HG03460 (cell line): Measurements from ENCODE around the gene DICER1.

Experiments
- ATAC-seq: cut with Tn5 transposase; IDR thresholded peaks from one replicate; pipeline ENCODE4 v1.9.1; 2021; ENCODE audit not compliant: unreplicated experiment

Gene DICER1

GRCh38 chr14:95125915-95126314 is 31.4 kb downstream of the DICER1 start:
- no peak for ATAC-seq

GRCh38 chr14:95125221-95125620 is 32.1 kb downstream of the DICER1 start:
- ATAC-seq, result no peak

DNA sequence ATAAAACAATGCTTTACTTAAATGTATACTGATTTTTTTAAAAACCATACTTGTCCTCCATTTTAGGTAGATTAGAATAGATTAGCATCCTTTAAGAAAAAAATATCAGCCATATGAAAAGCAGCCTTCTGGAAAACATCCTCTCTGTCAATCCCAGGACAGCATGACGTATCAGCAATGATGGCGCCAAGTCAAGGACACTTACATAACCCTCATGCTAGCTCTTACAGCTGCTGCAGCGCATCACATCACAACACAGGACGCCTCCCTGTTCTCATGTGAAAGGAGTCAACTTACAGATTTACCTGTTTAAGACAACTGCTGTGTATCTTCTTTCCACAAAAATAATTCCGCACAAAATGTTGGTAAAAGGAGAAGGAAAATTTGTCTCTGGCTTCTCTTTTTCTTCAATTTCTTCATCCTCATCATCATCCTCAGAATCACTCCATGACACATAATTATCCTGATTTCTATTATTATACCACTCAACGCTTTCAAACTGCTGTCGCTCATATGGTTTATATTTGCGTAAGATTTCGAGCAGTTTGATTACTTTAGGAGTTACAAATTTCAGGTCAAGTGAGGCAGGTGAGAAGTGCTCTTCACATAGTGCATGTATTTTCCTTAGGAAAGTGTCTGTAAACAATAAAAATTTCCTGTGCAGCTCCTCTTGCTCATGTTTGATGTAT is 33.3 kb downstream of the DICER1 start:
- ATAC-seq, result no peak

DNA sequence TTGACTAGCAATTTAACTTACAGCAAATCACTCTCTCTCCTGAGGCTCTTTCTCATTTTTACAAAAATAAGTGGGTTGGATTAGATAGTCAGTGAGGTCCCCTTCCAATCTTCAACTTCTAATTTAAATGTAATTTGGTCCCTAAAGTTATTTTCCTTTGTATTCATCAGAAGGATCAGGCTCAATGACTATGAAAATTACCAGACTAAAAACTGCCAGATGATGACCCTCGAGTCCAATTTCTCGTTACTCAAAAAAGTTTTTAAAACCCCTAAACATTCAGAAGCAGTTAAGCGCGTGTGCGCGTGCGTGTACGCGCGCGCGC is 34.7 kb downstream of the DICER1 start:
- ATAC-seq, result no peak

DNA sequence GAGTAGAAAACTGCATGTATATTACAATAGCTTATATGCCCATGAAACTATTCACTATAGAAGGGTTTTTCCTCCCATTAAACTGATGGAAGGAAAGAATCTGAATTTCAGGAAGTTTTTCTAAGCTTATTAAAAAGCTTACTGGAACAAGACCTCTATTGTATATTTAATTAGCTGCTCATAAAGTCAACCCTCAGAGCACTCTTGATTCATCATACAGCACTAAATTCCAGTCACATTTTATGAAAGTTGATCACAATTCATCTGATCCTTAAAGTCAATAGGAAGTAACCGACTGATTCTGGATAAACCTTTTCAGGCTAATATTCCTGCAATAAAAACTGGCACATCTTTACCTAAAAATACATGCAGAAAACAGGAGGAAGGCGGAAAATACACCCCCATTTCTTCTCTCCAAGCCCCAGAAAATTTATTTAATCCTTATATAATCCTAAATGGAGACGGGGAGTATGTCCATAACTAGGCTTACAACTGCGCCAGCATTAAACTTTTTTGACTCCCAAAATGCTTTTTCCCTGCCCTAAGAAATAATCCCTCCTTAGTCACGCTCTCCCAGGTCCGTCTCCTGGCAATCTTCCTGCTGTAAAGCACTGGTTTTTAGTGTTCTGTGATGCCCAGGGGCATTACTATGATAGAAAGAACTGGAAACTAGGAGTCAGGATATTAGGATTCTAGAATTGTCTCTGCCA is 35.3 kb downstream of the DICER1 start:
- no peak for ATAC-seq

DNA sequence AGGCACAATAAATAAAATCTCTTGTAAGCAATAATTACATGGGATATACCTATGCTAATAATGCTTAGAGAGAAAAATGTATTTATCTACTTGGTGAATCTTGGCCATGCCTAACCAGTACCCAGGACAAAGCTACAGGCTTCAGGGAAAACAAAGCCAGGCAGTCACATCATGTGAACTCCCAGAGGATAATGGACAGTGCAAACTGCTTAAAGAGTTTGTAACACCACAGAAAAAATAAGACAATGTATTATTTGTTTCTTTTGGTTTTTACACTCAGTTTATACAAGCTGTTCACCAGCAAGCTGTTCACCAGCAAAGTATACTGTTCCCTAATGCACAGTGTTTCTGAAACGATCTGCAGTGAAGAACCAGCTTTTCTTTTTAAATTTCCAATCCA is 38.0 kb downstream of the DICER1 start:
- ATAC-seq, result no peak

DNA sequence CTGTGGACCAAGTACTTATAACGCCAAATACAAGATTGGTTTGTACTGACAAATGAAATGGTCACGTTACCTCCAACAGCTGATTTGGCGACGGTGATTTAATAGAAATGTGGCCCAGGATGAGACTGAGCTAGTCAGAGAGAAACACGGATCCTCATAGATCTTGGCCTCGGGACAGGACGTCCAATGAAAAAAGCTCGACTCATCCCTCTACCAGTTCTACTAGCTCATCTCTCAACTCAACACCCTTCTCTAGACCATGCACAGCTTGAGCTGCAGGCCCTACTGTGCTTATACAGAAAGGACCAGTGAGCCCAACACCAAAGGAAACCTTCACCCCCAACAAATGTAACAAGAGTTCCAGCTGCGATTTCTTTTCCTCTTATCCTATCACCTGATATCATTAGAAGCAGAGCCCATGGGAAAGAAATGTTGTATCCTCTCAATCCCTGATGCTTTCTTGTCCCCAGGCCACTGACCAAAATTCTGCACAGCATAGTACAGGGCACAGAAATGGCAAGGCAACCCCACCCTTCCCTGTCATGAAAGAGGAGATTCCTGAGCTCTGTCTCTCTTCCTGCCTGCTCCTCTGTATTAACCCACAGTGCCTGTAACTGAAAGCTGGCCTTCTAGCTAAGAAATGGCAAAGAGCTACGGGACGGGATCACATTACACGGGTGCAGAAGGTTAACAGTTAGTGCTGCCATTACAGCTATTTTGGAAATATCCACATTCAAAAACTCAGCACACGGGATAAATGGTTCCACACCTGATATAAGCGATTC is 39.2 kb downstream of the DICER1 start:
- no peak for ATAC-seq

DNA sequence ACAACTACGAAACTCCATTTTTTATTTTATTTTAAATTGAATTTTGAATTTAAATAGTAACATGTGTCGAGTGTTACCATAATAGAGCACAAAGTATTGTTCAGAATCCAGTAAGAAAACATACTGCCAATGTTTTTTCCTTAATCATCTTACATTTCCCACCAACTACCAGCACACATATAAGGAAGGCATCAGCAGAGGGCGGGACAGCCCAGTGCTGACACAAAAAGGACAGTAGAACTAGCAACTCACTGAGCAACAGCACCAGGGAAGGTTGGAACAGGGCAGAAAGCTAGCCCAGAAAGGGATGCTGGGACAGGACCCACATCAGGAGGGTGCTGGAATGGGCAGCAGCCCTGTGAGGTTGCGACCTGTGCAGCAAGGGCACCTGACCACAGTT is 43.9 kb downstream of the DICER1 start:
- ATAC-seq, result no peak

DNA sequence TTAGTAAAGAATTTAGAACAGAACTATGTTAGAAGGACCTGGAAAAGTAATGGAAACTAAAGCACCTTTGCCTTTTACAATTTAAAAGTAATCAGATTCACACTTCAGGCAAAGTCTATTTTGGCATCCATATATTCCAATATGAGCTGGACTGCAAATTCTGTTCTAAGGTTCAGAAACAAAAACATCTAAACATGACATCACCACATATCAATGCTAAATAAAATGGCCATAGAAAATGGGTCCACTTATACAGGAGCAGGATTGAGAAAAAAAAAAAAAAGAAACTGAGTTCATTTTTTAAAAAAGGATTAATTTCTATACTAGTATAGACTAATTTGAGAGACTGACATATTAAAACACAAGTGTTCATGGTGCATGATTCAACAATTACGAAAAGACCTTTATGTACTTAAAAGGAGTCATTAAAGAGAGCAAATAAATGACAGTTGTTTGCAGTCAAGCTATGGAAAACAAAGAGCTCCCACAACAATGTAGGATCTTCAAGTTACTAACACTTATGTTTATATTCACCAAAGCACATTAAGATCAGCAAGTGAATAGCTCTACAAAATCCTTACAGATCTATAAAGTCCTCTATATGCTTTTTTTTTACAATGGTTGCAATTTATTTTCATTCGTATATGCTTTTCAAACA is 45.7 kb downstream of the DICER1 start:
- ATAC-seq, result no peak

DNA sequence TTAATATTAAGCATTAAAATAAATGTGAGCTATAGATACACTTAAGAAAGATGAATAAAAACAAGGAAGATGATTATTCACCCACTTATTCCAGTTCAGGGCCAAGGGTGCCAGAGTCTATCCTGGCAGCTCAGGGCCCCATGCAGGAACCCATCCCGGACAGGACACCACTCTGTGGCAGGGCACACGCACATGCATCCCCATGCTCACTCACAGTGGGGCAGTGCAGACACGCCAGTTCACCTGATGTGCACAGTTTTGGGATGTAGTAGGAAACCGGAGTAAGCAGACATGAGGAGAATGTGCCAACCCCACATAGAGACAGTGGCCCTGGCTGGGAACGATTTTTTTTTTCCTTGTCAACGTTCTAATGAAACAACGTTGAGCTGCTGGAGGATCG is 47.2 kb downstream of the DICER1 start:
- ATAC-seq, result no peak

DNA sequence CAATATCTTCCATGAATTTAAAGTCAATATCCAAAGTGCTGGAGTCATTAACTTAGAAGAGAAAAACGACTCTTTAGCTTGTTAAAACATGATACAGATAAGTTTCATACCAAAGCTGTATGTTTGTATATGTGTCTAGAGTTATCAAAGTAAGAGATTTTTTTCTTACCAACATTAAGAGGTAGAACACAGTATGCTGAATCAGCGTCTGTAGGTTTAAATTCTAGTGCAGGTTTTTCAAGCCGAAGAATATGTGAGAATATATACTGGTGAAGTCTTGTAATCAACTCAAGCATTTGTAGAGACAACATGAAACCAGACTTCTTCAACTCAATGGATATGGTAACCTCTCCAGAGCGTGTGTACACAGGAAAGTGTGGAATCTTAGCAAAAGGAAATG is 49.6 kb downstream of the DICER1 start:
- ATAC-seq, result no peak

GRCh38 chr14:95106971-95107370 is 50.4 kb downstream of the DICER1 start:
- no peak for ATAC-seq

DNA sequence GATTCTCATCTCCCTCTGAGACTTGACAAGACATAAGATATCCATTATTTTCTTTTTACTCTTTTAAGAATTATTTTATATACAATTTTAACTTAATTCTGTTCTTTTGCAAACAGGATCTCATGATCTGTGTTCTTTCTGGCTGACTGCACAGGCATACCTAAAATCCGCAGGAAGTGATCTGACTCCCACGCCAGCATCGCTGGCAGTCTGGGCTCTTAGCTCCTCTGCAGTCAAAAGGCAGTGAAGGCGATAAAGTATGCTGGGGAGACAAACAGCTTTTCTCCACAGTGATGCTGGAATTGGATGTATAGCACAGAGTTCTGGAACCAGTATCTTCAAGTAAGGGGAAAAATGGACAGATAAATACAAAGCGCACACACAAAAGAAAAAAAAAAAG is 52.4 kb downstream of the DICER1 start:
- ATAC-seq, result no peak

DNA sequence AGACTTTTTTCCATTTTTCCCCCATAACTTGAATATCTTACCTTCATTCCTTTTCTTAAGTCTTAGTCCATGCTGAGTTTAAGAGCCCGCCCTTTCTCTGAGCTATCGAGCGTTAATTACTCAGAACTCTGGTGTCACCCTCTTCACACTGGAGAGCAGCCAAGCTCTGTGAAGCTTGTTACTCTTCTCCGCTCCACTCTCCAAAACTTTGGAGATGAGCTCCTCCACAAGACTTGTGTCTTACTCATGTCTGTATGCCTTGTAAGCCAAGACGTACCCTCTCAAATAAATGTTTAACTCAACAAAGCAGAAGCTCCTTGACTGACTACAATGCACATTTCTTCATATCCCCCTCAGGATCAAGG is 54.7 kb downstream of the DICER1 start:
- ATAC-seq, result no peak

- ATAC-seq, result no peak
These were observed 55.3 kb downstream of the DICER1 start for GRCh38 chr14:95101736-95102679.

- ATAC-seq, result no peak
These were observed 58.2 kb downstream of the DICER1 start for GRCh38 chr14:95098984-95099599.

GRCh38 chr14:95097385-95097784 is 59.9 kb downstream of the DICER1 start:
- no peak for ATAC-seq

- no peak for ATAC-seq
These were observed 60.9 kb downstream of the DICER1 start for GRCh38 chr14:95096476-95096875.

- ATAC-seq, result no peak
These were observed 61.3 kb downstream of the DICER1 start for GRCh38 chr14:95095996-95096395.

DNA sequence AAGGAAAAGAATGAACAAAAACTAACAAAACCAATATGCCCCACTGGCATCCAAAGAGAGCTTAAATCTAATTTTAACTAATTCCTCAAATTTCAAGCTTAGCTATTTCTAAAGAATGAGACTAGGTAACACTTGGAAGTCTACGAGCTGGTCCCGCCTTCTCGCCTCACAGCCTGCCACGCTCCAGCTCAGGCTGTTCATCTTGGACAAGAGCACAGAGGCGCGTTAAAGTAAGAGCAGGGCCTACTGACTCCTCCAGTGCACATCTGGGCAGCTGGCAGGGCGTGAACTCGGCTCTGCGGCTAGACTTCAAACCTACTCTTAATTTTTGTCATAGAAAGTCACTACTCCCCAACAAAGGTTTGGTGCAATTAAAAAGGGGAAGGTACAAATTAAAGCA is 64.6 kb downstream of the DICER1 start:
- ATAC-seq, result no peak
